H9 (cell line): ENCODE results near the gene EGFR. TPM values are rescaled to one million over a fixed set of nuclear protein-coding genes. Genes with fewer than 3 reads are reported as not detected.

Experiments used
- DNase-seq: peaks from one replicate; pipeline ENCODE4 v3.0.0-alpha.2; 2017
- H2AFZ ChIP-seq: one replicate; pipeline ENCODE4 v1.6.1; 2013; ENCODE audit warnings: mild to moderate bottlenecking, low read length, control low read depth, moderate library complexity
- H2AK5ac ChIP-seq: 2 replicates; pipeline ENCODE4 v1.6.1; 2013; ENCODE audit warnings: low read length, control low read depth, mixed read lengths; ENCODE audit not compliant: insufficient read length
- H2BK120ac ChIP-seq: one replicate; pipeline ENCODE4 v1.6.1; 2013; ENCODE audit warnings: low read depth, mild to moderate bottlenecking, low read length, control low read depth, inconsistent platforms; ENCODE audit not compliant: poor library complexity, severe bottlenecking
- H2BK12ac ChIP-seq: 2 replicates; pipeline ENCODE4 v1.6.1; 2013; ENCODE audit warnings: low read length, control low read depth, mixed read lengths, low read depth; ENCODE audit not compliant: insufficient read length
- H2BK15ac ChIP-seq: 2 replicates; pipeline ENCODE4 v1.6.1; 2013; ENCODE audit warnings: low read depth, low read length, control low read depth
- H2BK20ac ChIP-seq: one replicate; pipeline ENCODE4 v1.6.1; 2013; ENCODE audit warnings: low read depth, mild to moderate bottlenecking, low read length, control low read depth, inconsistent platforms; ENCODE audit not compliant: poor library complexity, severe bottlenecking
- H2BK5ac ChIP-seq: 2 replicates; pipeline ENCODE4 v1.6.1; 2013; ENCODE audit warnings: low read length, control low read depth, mixed read lengths; ENCODE audit not compliant: insufficient read length
- H3K14ac ChIP-seq: 2 replicates; pipeline ENCODE4 v1.6.1; 2013; ENCODE audit warnings: low read length, control low read depth; ENCODE audit not compliant: insufficient read depth
- H3K18ac ChIP-seq: 2 replicates; pipeline ENCODE4 v1.6.1; 2013; ENCODE audit warnings: low read depth, mild to moderate bottlenecking, mixed read lengths, low read length, control low read depth; ENCODE audit not compliant: insufficient read length
- H3K23ac ChIP-seq: 2 replicates; pipeline ENCODE4 v1.6.1; 2013; ENCODE audit warnings: low read length, control low read depth, mixed read lengths, low read depth; ENCODE audit not compliant: insufficient read length
- H3K23me2 ChIP-seq: 2 replicates; pipeline ENCODE4 v1.6.1; 2013; ENCODE audit warnings: low read depth, mild to moderate bottlenecking, mixed read lengths, low read length, control low read depth; ENCODE audit not compliant: insufficient read length, poor library complexity, severe bottlenecking
- H3K27ac ChIP-seq: 2 replicates; pipeline ENCODE4 v1.5.1; 2013; ENCODE audit warnings: low read length, control low read depth, mixed read lengths, low read depth; ENCODE audit not compliant: insufficient read length
- H3K27me3 ChIP-seq: 2 replicates; pipeline ENCODE4 v1.6.1; 2013; ENCODE audit warnings: low read length, control low read depth, inconsistent platforms; ENCODE audit not compliant: insufficient read depth
- H3K4ac ChIP-seq: 2 replicates; pipeline ENCODE4 v1.6.1; 2013; ENCODE audit warnings: low read depth, mild to moderate bottlenecking, control low read depth, inconsistent platforms, low read length, moderate library complexity
- H3K4me1 ChIP-seq: 2 replicates; pipeline ENCODE4 v1.6.1; 2013; ENCODE audit warnings: low read length, control low read depth, inconsistent platforms; ENCODE audit not compliant: insufficient read depth
- H3K4me2 ChIP-seq: 2 replicates; pipeline ENCODE4 v1.6.1; 2013; ENCODE audit warnings: low read length, control low read depth, mixed read lengths; ENCODE audit not compliant: insufficient read length, insufficient read depth
- H3K56ac ChIP-seq: 2 replicates; pipeline ENCODE4 v1.6.1; 2013; ENCODE audit warnings: low read depth, mild to moderate bottlenecking, mixed read lengths, low read length, control low read depth; ENCODE audit not compliant: insufficient read length
- H3K79me1 ChIP-seq: 2 replicates; pipeline ENCODE4 v1.6.1; 2013; ENCODE audit warnings: low read depth, mild to moderate bottlenecking, moderate library complexity, low read length, control low read depth, inconsistent platforms; ENCODE audit not compliant: insufficient read depth, poor library complexity, severe bottlenecking
- H3K79me2 ChIP-seq: 2 replicates; pipeline ENCODE4 v1.6.1; 2013; ENCODE audit warnings: low read length, control low read depth, inconsistent platforms; ENCODE audit not compliant: insufficient read depth
- H3K9ac ChIP-seq: 2 replicates; pipeline ENCODE4 v1.6.1; 2013; ENCODE audit warnings: low read length, control low read depth, mixed read lengths; ENCODE audit not compliant: insufficient read length; ENCODE audit errors: extremely low read depth
- H3K9me3 ChIP-seq: one replicate; pipeline ENCODE4 v1.6.1; 2013; ENCODE audit warnings: low read depth, low read length, inconsistent platforms; ENCODE audit not compliant: control insufficient read depth
- H3T11ph ChIP-seq: one replicate; pipeline ENCODE4 v1.6.1; 2013; ENCODE audit warnings: mild to moderate bottlenecking, low read length, control low read depth, inconsistent platforms
- H4K20me1 ChIP-seq: one replicate; pipeline ENCODE4 v1.6.1; 2013; ENCODE audit not compliant: control insufficient read depth, insufficient read length, insufficient read depth
- H4K5ac ChIP-seq: 2 replicates; pipeline ENCODE4 v1.6.1; 2013; ENCODE audit warnings: low read depth, mild to moderate bottlenecking, mixed read lengths, low read length, control low read depth; ENCODE audit not compliant: insufficient read length
- H4K8ac ChIP-seq: replicated peaks from 2 replicates; pipeline ENCODE4 v1.6.1; 2013; ENCODE audit warnings: low read length, control low read depth, mixed read lengths, low read depth; ENCODE audit not compliant: insufficient read length
- H4K91ac ChIP-seq: 2 replicates; pipeline ENCODE4 v1.6.1; 2013; ENCODE audit warnings: low read depth, mild to moderate bottlenecking, moderate library complexity, mixed read lengths, low read length, control low read depth; ENCODE audit not compliant: insufficient read length
- H3K27ac Mint-ChIP-seq, 3 experiments: 2 replicates in 2 of 3; 3 replicates in 1 of 3; pipeline ENCODE4 v1.8.0; 2020 to 2021; ENCODE audit warnings: mixed read lengths in 3 of 3, mild to moderate bottlenecking in 1 of 3, moderate library complexity in 1 of 3
- H3K27me3 Mint-ChIP-seq: 2 replicates; pipeline ENCODE4 v1.8.0; 2021; ENCODE audit warnings: low read depth, mild to moderate bottlenecking, moderate library complexity, mixed read lengths
- H3K36me3 Mint-ChIP-seq, 3 experiments: 2 replicates in 2 of 3; 3 replicates in 1 of 3; pipeline ENCODE4 v1.8.0; 2020 to 2021; ENCODE audit warnings: low read depth in 3 of 3, mixed read lengths in 3 of 3; ENCODE audit not compliant: insufficient read depth in 1 of 3
- H3K4me1 Mint-ChIP-seq, 2 experiments: 2 replicates each; pipeline ENCODE4 v1.8.0; 2020; ENCODE audit warnings: mixed read lengths in 2 of 2
- H3K4me3 Mint-ChIP-seq, 2 experiments: 2 replicates in 1 of 2; 3 replicates in 1 of 2; pipeline ENCODE4 v1.8.0; 2020 to 2021; ENCODE audit warnings: mild to moderate bottlenecking in 2 of 2, mixed read lengths in 2 of 2, moderate library complexity in 1 of 2
- H3K9me3 Mint-ChIP-seq, 2 experiments: 2 replicates in 1 of 2; 3 replicates in 1 of 2; pipeline ENCODE4 v1.8.0; 2020; ENCODE audit warnings: mild to moderate bottlenecking in 2 of 2, mixed read lengths in 2 of 2, moderate library complexity in 1 of 2
- WGBS: extraction: QIAGEN DNeasy Blood & Tissue Kit; methylation state at CpG from one replicate; pipeline ENCODE4 v1.1.7; 2013; ENCODE audit warnings: missing lambda C conversion rate, low lambda C conversion rate, mixed read lengths; ENCODE audit not compliant: insufficient read length; ENCODE audit errors: extremely low coverage; 5-methylcytosine and 5-hydroxymethylcytosine counted together
- total RNA-seq: library from RNA; stranded (reverse); gene quantifications from 2 replicates; pipeline ENCODE4 v1.2.1, GENCODE V29; 2021
- TF ChIP-seq, protein P1 (sequence below): fragments of 200-600 bp; sonication (generic); conservative IDR thresholded peaks from 3 replicates; pipeline ENCODE4 v1.8.0; 2021; ENCODE audit warnings: antibody characterized with exemption, mild to moderate bottlenecking

The EGFR gene
- total RNA-seq, 1 experiment from 2014 or later, result 3.3 TPM

GRCh38 chr7:55147736-55148135 lies 128.9 kb downstream of the EGFR start:
- no peaks in the 10 kb centered on the region for H3K9me3 ChIP-seq
- H2AK5ac ChIP-seq, result no peak overlapping the region
- no peak overlapping the region for H3K23ac ChIP-seq
- H3K4ac ChIP-seq, result no peak overlapping the region
- H4K20me1 ChIP-seq, result no peaks in the 10 kb centered on the region
- DNase-seq, result no peak
- H3K9ac ChIP-seq, result no peak overlapping the region
- H4K5ac ChIP-seq, result no peak overlapping the region
- no peak overlapping the region for H3K18ac ChIP-seq
- H4K91ac ChIP-seq, result no peak overlapping the region
- no peaks in the 10 kb centered on the region for H3K4me1 ChIP-seq
- no peak overlapping the region for H2BK5ac ChIP-seq
- Mint-ChIP-seq H3K9me3 (no peaks in the 10 kb centered on the region), H3K36me3 (no peaks in the 10 kb centered on the region; a peak in 1 of 7 replicates), H3K4me3 (no peak overlapping the region), H3K27me3 (no peaks in the 10 kb centered on the region; the same call in 1 of the 2 replicates), H3K27ac (peak overlapping the region in 1 of 3 experiments; percentile 12; a peak in 1 of 7 replicates), H3K4me1 (peaks cover 1 to 3% of the 10 kb centered on the region in 2 experiments; a peak in 3 of 4 replicates)
- H3K27ac ChIP-seq, result no peak overlapping the region
- no peak overlapping the region for H3K4me2 ChIP-seq
- H3K79me1 ChIP-seq, result no peaks in the 10 kb centered on the region
- H3K56ac ChIP-seq, result no peak overlapping the region
- H3T11ph ChIP-seq, result no peak overlapping the region
- TF ChIP-seq, protein P1, sequence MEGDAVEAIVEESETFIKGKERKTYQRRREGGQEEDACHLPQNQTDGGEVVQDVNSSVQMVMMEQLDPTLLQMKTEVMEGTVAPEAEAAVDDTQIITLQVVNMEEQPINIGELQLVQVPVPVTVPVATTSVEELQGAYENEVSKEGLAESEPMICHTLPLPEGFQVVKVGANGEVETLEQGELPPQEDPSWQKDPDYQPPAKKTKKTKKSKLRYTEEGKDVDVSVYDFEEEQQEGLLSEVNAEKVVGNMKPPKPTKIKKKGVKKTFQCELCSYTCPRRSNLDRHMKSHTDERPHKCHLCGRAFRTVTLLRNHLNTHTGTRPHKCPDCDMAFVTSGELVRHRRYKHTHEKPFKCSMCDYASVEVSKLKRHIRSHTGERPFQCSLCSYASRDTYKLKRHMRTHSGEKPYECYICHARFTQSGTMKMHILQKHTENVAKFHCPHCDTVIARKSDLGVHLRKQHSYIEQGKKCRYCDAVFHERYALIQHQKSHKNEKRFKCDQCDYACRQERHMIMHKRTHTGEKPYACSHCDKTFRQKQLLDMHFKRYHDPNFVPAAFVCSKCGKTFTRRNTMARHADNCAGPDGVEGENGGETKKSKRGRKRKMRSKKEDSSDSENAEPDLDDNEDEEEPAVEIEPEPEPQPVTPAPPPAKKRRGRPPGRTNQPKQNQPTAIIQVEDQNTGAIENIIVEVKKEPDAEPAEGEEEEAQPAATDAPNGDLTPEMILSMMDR, result no peak
- no peak overlapping the region for H2BK20ac ChIP-seq
- no peak overlapping the region for H3K14ac ChIP-seq
- no peaks in the 10 kb centered on the region; the same call in 1 of the 2 replicates for H3K27me3 ChIP-seq
- no peaks in the 10 kb centered on the region for H3K23me2 ChIP-seq
- no peak overlapping the region for H2BK120ac ChIP-seq
- H2AFZ ChIP-seq, result no peak overlapping the region
- H2BK15ac ChIP-seq, result no peak overlapping the region
- H3K79me2 ChIP-seq, result no peaks in the 10 kb centered on the region
- H4K8ac ChIP-seq, result no peak overlapping the region
- WGBS, result no CpG with 5 or more reads among the region's 2 CpGs
- no peak overlapping the region for H2BK12ac ChIP-seq
